PC-9 (cell line): ENCODE measurements around the gene CACNA1B.

Source experiments
- EZH2 ChIP-seq: fragments of 200-600 bp; sonication (generic); IDR thresholded peaks from 2 replicates; pipeline ENCODE4 v1.8.0; 2017; ENCODE audit warnings: antibody characterized with exemption, low read depth
- TF ChIP-seq, protein P1 (sequence below): fragments of 200-600 bp; sonication (generic); conservative IDR thresholded peaks from 2 replicates; pipeline ENCODE4 v1.6.1; 2017; ENCODE audit warnings: mixed run types, antibody characterized with exemption, mild to moderate bottlenecking, moderate library complexity

DNA sequence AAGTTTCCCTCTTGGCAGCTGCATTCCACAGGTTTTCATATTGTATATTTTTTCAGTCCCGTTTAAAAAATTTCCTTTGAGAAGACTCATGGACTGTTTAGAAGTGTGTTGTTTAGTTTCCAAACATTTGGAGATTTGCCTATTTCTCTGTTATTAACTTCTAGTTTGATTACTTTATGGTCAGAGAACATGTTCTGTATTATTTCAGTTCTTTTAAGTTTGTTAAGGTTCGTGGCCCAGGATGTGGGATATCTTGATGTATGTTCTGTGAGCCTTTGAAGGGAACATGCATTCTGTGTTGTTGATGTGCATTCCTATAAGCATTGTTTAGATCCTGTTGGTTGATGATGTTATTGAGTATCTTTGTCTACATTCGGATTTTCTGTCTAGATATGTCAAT lies 153.6 kb downstream of the CACNA1B start:
- TF ChIP-seq, protein P1, sequence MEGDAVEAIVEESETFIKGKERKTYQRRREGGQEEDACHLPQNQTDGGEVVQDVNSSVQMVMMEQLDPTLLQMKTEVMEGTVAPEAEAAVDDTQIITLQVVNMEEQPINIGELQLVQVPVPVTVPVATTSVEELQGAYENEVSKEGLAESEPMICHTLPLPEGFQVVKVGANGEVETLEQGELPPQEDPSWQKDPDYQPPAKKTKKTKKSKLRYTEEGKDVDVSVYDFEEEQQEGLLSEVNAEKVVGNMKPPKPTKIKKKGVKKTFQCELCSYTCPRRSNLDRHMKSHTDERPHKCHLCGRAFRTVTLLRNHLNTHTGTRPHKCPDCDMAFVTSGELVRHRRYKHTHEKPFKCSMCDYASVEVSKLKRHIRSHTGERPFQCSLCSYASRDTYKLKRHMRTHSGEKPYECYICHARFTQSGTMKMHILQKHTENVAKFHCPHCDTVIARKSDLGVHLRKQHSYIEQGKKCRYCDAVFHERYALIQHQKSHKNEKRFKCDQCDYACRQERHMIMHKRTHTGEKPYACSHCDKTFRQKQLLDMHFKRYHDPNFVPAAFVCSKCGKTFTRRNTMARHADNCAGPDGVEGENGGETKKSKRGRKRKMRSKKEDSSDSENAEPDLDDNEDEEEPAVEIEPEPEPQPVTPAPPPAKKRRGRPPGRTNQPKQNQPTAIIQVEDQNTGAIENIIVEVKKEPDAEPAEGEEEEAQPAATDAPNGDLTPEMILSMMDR, result no peak
- TF ChIP-seq EZH2, result no peak
